Tibial artery (tissue), 4 donors: ENCODE data around the gene SCN1B.

Experiments used
- DNase-seq, 2 donors: peaks; one replicate each; pipeline ENCODE4 v3.0.0-alpha.2; 2019
- H3K27ac ChIP-seq, 2 donors: fragments of 200-600 bp; sonication (generic) in 1 of 2; 1 replicate in 1 of 2; 2 replicates in 1 of 2; pipeline ENCODE4 v1.5.1; 2018 to 2019; ENCODE audit warnings: mild to moderate bottlenecking in 1 of 2
- H3K27me3 ChIP-seq, 2 donors: fragments of 200-600 bp; sonication (generic) in 1 of 2; one replicate each; pipeline versions ENCODE4 v1.5.1 to v1.6.0; 2016 to 2019
- H3K36me3 ChIP-seq, 3 donors: fragments of 200-600 bp; sonication (generic) in 2 of 3; one replicate each; pipeline ENCODE4 v1.5.1; 2016 to 2019; ENCODE audit warnings: mild to moderate bottlenecking in 2 of 3
- H3K4me1 ChIP-seq, 4 donors: fragments of 200-600 bp; sonication (generic) in 2 of 4; 1 replicate in 3 of 4; 2 replicates in 1 of 4; pipeline ENCODE4 v1.5.1; 2016 to 2019
- H3K4me3 ChIP-seq, 2 donors: fragments of 200-600 bp; sonication (generic) in 1 of 2; 1 replicate in 1 of 2; 2 replicates in 1 of 2; pipeline ENCODE4 v1.5.1; 2018 to 2019; ENCODE audit warnings: mild to moderate bottlenecking in 2 of 2
- H3K9me3 ChIP-seq, 3 donors: fragments of 200-600 bp; sonication (generic) in 1 of 3; one replicate each; pipeline ENCODE4 v1.5.1; 2016 to 2019
- CTCF ChIP-seq, 2 experiments: fragments of 200-600 bp in 1 of 2; fragments of 450-650 bp in 1 of 2; IDR thresholded peaks; one replicate each; pipeline ENCODE4 v1.5.1; 2017 to 2019; ENCODE audit warnings: antibody characterized with exemption in 2 of 2, mild to moderate bottlenecking in 1 of 2, moderate library complexity in 1 of 2
- intact Hi-C: fragments of 100-400 bp; cut with DNase I; formaldehyde crosslinking; loops from one replicate; pipeline ENCODE4 v1.15.0; 2023; ENCODE audit warnings: low total_unique reads

The SCN1B gene

GRCh38 chr19:35061583-35062373, 31.5 kb downstream of the SCN1B start:
- no peaks in the 10 kb centered on the region for H3K9me3 ChIP-seq
- intact Hi-C loops = loop anchor here (10.0 kb wide), 1 partner anchor 213 kb away; no protein-coding TSS in a partner anchor
- no peak overlapping the region for H3K4me3 ChIP-seq
- TF ChIP-seq CTCF (IDR thresholded peaks at IDR 0.05) = no peak
- no peaks in the 10 kb centered on the region for H3K36me3 ChIP-seq
- DNase-seq = no peak
- no peak overlapping the region for H3K27ac ChIP-seq
- H3K4me1 ChIP-seq = no peaks in the 10 kb centered on the region
- H3K27me3 ChIP-seq = peaks cover 0 to 24% of the 10 kb centered on the region in 2 donors

- no peak for TF ChIP-seq CTCF (IDR thresholded peaks at IDR 0.05)
- Histone ChIP-seq H3K4me1 (no peaks in the 10 kb centered on the region), H3K27ac (no peak overlapping the region), H3K9me3 (no peaks in the 10 kb centered on the region), H3K27me3 (peaks cover 0 to 24% of the 10 kb centered on the region in 2 donors), H3K4me3 (no peak overlapping the region), H3K36me3 (no peaks in the 10 kb centered on the region)
- no peak for DNase-seq
- intact Hi-C loops = loop anchor here (10.0 kb wide), 1 partner anchor 212 kb away; no protein-coding TSS in a partner anchor
Measured at GRCh38 chr19:35062942-35063341, 32.7 kb downstream of the SCN1B start.

GRCh38 chr19:35063940-35064818, 33.9 kb downstream of the SCN1B start:
- DNase-seq = no peak
- H3K36me3 ChIP-seq = no peaks in the 10 kb centered on the region
- intact Hi-C loops = loop anchor here (10.0 kb wide), 1 partner anchor 211 kb away; no protein-coding TSS in a partner anchor
- H3K4me3 ChIP-seq = no peak overlapping the region
- H3K4me1 ChIP-seq = no peaks in the 10 kb centered on the region
- peaks cover 0 to 32% of the 10 kb centered on the region in 2 donors for H3K27me3 ChIP-seq
- no peak for TF ChIP-seq CTCF (IDR thresholded peaks at IDR 0.05)
- H3K9me3 ChIP-seq = no peaks in the 10 kb centered on the region
- no peak overlapping the region for H3K27ac ChIP-seq

GRCh38 chr19:35065574-35065973, 35.3 kb downstream of the SCN1B start:
- peaks cover 0 to 7% (median 5%) of the 10 kb centered on the region in 3 donors for H3K9me3 ChIP-seq
- no peaks in the 10 kb centered on the region for H3K36me3 ChIP-seq
- H3K4me1 ChIP-seq = no peaks in the 10 kb centered on the region
- no peak overlapping the region for H3K4me3 ChIP-seq
- TF ChIP-seq CTCF (IDR thresholded peaks at IDR 0.05) = no peak
- no peak for DNase-seq
- no peak overlapping the region for H3K27ac ChIP-seq
- intact Hi-C loops = loop anchor here (5.0 to 10.0 kb wide), 2 partner anchors 77 to 209 kb away; partner anchors contain the start of gene FXYD7
- H3K27me3 ChIP-seq = peaks cover 0 to 21% of the 10 kb centered on the region in 2 donors

- no peak for TF ChIP-seq CTCF (IDR thresholded peaks at IDR 0.05)
- H3K27me3 ChIP-seq = peaks cover 0 to 19% of the 10 kb centered on the region in 2 donors
- H3K36me3 ChIP-seq = no peaks in the 10 kb centered on the region
- no peak for DNase-seq
- H3K9me3 ChIP-seq = peaks cover 0 to 10% (median 5%) of the 10 kb centered on the region in 3 donors
- no peaks in the 10 kb centered on the region for H3K4me1 ChIP-seq
- intact Hi-C loops = loop anchor here (5.0 to 10.0 kb wide), 2 partner anchors 76 to 209 kb away; partner anchors contain the start of gene FXYD7
- no peak overlapping the region for H3K27ac ChIP-seq
- H3K4me3 ChIP-seq = no peak overlapping the region
Measured at GRCh38 chr19:35066121-35066520, 35.9 kb downstream of the SCN1B start.
